HG02852 (cell line): ENCODE results near the gene CFC1.
"Not testable (repeated sequence)": the region's sequence is repeated elsewhere in the genome, so short reads cannot be mapped to it uniquely, and the experiment has no call there.

ENCODE experiments used
- ATAC-seq: cut with Tn5 transposase; IDR thresholded peaks from one replicate; pipeline ENCODE4 v1.9.1; 2021; ENCODE audit warnings: mild to moderate bottlenecking, moderate library complexity; ENCODE audit not compliant: unreplicated experiment

The CFC1 gene

GRCh38 chr2:130599393-130599792 is at the start of gene CFC1:
CFC1 (minus strand) TSS chr2:130599575; CDS start chr2:130599287, 288 bp downstream.
- not testable (repeated sequence) for ATAC-seq

GRCh38 chr2:130641688-130642087 is 42.3 kb upstream of the CFC1 start:
- ATAC-seq, result not testable (repeated sequence)

GRCh38 chr2:130638973-130639372 is 39.6 kb upstream of the CFC1 start:
- not testable (repeated sequence) for ATAC-seq

GRCh38 chr2:130628784-130629475 is 29.6 kb upstream of the CFC1 start:
- ATAC-seq, result not testable (repeated sequence)

- ATAC-seq, result not testable (repeated sequence)
These were observed 11.8 kb upstream of the CFC1 start, which contains the start of gene POTEJ for GRCh38 chr2:130611140-130611539. POTEJ (plus strand) TSS chr2:130611440; CDS start chr2:130611533, 93 bp downstream.

GRCh38 chr2:130610486-130610885 is 11.1 kb upstream of the CFC1 start:
- not testable (repeated sequence) for ATAC-seq

- ATAC-seq, result not testable (repeated sequence)
These were observed 9.9 kb upstream of the CFC1 start for GRCh38 chr2:130609002-130609920.

GRCh38 chr2:130608276-130609001 is 9.1 kb upstream of the CFC1 start:
- not testable (repeated sequence) for ATAC-seq

- not testable (repeated sequence) for ATAC-seq
These were observed 2.4 kb upstream of the CFC1 start for GRCh38 chr2:130601648-130602302.

GRCh38 chr2:130599926-130600325 is 551 bp upstream of the CFC1 start:
- ATAC-seq, result not testable (repeated sequence)

GRCh38 chr2:130598463-130598862 is 912 bp downstream of the CFC1 start:
- ATAC-seq, result not testable (repeated sequence)

GRCh38 chr2:130597994-130598393 is 1.4 kb downstream of the CFC1 start:
- not testable (repeated sequence) for ATAC-seq

GRCh38 chr2:130596757-130597156 is 2.6 kb downstream of the CFC1 start:
- ATAC-seq, result not testable (repeated sequence)

- not testable (repeated sequence) for ATAC-seq
These were observed 5.4 kb downstream of the CFC1 start for GRCh38 chr2:130594011-130594410.

GRCh38 chr2:130592791-130593414 is 6.5 kb downstream of the CFC1 start:
- not testable (repeated sequence) for ATAC-seq

GRCh38 chr2:130590842-130591359 is 8.5 kb downstream of the CFC1 start:
- ATAC-seq, result not testable (repeated sequence)

- ATAC-seq, result not testable (repeated sequence)
These were observed 9.1 kb downstream of the CFC1 start for GRCh38 chr2:130590170-130590841.

GRCh38 chr2:130588688-130589458 is 10.5 kb downstream of the CFC1 start:
- ATAC-seq, result not testable (repeated sequence)
